SU-DHL-6 (cell line): ENCODE data around the gene DLG4.

ENCODE experiments used
- H2AFZ ChIP-seq: fragments of 200-600 bp; sonication (generic); 2 replicates; pipeline ENCODE4 v1.6.1; 2014; ENCODE audit warnings: low read depth, mild to moderate bottlenecking, moderate library complexity, mixed read lengths, antibody characterized with exemption, low read length; ENCODE audit not compliant: severe bottlenecking
- H3F3A ChIP-seq: fragments of 200-600 bp; shearing (Covaris generic); 2 replicates; pipeline ENCODE4 v1.6.0; 2016; ENCODE audit warnings: antibody characterized with exemption, mild to moderate bottlenecking; ENCODE audit not compliant: insufficient read depth
- H3K27ac ChIP-seq: fragments of 200-600 bp; sonication (generic); 2 replicates; pipeline ENCODE4 v1.5.1; 2016; ENCODE audit warnings: low read depth, mild to moderate bottlenecking, low read length, moderate library complexity, mixed read lengths
- H3K27me3 ChIP-seq: fragments of 200-600 bp; sonication (generic), shearing (Covaris generic); 2 replicates; pipeline ENCODE4 v1.6.0; 2014; ENCODE audit warnings: mild to moderate bottlenecking, low read length
- H3K36me3 ChIP-seq: fragments of 200-600 bp; sonication (generic); 2 replicates; pipeline ENCODE4 v1.6.1; 2014; ENCODE audit warnings: mild to moderate bottlenecking, low read length, mixed read lengths
- H3K4me2 ChIP-seq: fragments of 300-600, 200-600 bp; shearing (Covaris generic), sonication (generic); 2 replicates; pipeline ENCODE4 v1.6.0; 2014; ENCODE audit warnings: low read length, low read depth, mild to moderate bottlenecking; ENCODE audit not compliant: poor library complexity, severe bottlenecking
- H3K4me3 ChIP-seq: fragments of 200-600 bp; sonication (generic); 2 replicates; pipeline ENCODE4 v1.5.1; 2014; ENCODE audit warnings: antibody characterized with exemption, low read length, mild to moderate bottlenecking, mixed read lengths; ENCODE audit not compliant: insufficient read depth, poor library complexity, severe bottlenecking
- H3K79me2 ChIP-seq: fragments of 200-600 bp; sonication (generic); 2 replicates; pipeline ENCODE4 v1.6.1; 2014; ENCODE audit warnings: mild to moderate bottlenecking, low read length, moderate library complexity; ENCODE audit not compliant: insufficient read depth
- H3K9ac ChIP-seq: fragments of 200-600 bp; sonication (generic); 2 replicates; pipeline ENCODE4 v1.7.0; 2014; ENCODE audit warnings: mild to moderate bottlenecking, low read length
- H3K9me2 ChIP-seq: fragments of 200-600 bp; sonication (generic); replicated peaks from 2 replicates; pipeline ENCODE4 v1.6.1; 2014; ENCODE audit warnings: low read length; ENCODE audit not compliant: insufficient read depth
- H3K9me3 ChIP-seq: fragments of 200-600 bp; sonication (generic); 2 replicates; pipeline ENCODE4 v1.6.1; 2014; ENCODE audit warnings: low read length, mixed read lengths; ENCODE audit not compliant: insufficient read depth
- H4K20me1 ChIP-seq: fragments of 200-600 bp; sonication (generic); 2 replicates; pipeline ENCODE4 v1.6.1; 2014; ENCODE audit warnings: low read depth, mild to moderate bottlenecking, antibody characterized with exemption, low read length, moderate library complexity, mixed read lengths
- CTCF ChIP-seq: fragments of 200-600 bp; sonication (generic); IDR thresholded peaks from one replicate; pipeline ENCODE4 v1.5.1; 2017; ENCODE audit warnings: antibody characterized with exemption, mild to moderate bottlenecking, low read length, moderate library complexity; ENCODE audit not compliant: insufficient read depth, poor library complexity, severe bottlenecking
- EZH2phosphoT487 ChIP-seq: fragments of 200-600 bp; sonication (generic), shearing (Covaris generic); conservative IDR thresholded peaks from 2 replicates; pipeline ENCODE4 v1.6.1; 2018; ENCODE audit warnings: mild to moderate bottlenecking, antibody characterized with exemption, low read length, moderate library complexity, mixed read lengths

Gene DLG4

GRCh38 chr17:7204336-7204735 lies 15.3 kb downstream of the DLG4 start:
- no peak overlapping the region for H3K9ac ChIP-seq
- H3K27me3 ChIP-seq, result no peaks in the 10 kb centered on the region
- H3K9me3 ChIP-seq, result no peaks in the 10 kb centered on the region
- no peak overlapping the region for H2AFZ ChIP-seq
- peak overlapping the region; percentile 77 for H3K4me2 ChIP-seq
- TF ChIP-seq CTCF (no peak), EZH2phosphoT487 (no peak)
- peak overlapping the region; percentile 41 for H3K4me3 ChIP-seq
- H3K79me2 ChIP-seq, result no peaks in the 10 kb centered on the region
- H3K9me2 ChIP-seq, result no peaks in the 10 kb centered on the region
- H4K20me1 ChIP-seq, result no peaks in the 10 kb centered on the region
- H3K36me3 ChIP-seq, result no peaks in the 10 kb centered on the region
- no peak overlapping the region for H3K27ac ChIP-seq
- H3F3A ChIP-seq, result peaks cover 3% of the 10 kb centered on the region; the same call in 1 of the 2 replicates

GRCh38 chr17:7203391-7203790 lies 16.2 kb downstream of the DLG4 start:
- H3K9ac ChIP-seq, result no peak overlapping the region
- no peaks in the 10 kb centered on the region for H3K79me2 ChIP-seq
- TF ChIP-seq CTCF, result no peak
- no peak for TF ChIP-seq EZH2phosphoT487
- H4K20me1 ChIP-seq, result no peaks in the 10 kb centered on the region
- H2AFZ ChIP-seq, result no peak overlapping the region
- no peak overlapping the region for H3K4me2 ChIP-seq
- no peaks in the 10 kb centered on the region for H3K36me3 ChIP-seq
- no peaks in the 10 kb centered on the region for H3K9me3 ChIP-seq
- no peak overlapping the region for H3K4me3 ChIP-seq
- no peak overlapping the region for H3K27ac ChIP-seq
- no peaks in the 10 kb centered on the region for H3K27me3 ChIP-seq
- no peaks in the 10 kb centered on the region for H3K9me2 ChIP-seq
- H3F3A ChIP-seq, result peaks cover 3% of the 10 kb centered on the region; the same call in 1 of the 2 replicates

GRCh38 chr17:7196651-7197401 lies 22.8 kb downstream of the DLG4 start:
- Histone ChIP-seq H2AFZ (no peak overlapping the region), H4K20me1 (no peaks in the 10 kb centered on the region), H3K9me2 (no peaks in the 10 kb centered on the region), H3K9ac (no peak overlapping the region), H3K4me3 (no peak overlapping the region), H3K27me3 (no peaks in the 10 kb centered on the region), H3F3A (no peaks in the 10 kb centered on the region), H3K27ac (no peak overlapping the region), H3K9me3 (no peaks in the 10 kb centered on the region), H3K79me2 (no peaks in the 10 kb centered on the region), H3K4me2 (no peak overlapping the region), H3K36me3 (no peaks in the 10 kb centered on the region)
- TF ChIP-seq EZH2phosphoT487 (no peak), CTCF (no peak)
